GF-D8 (cell line): ENCODE measurements around the gene SMARCC1.
A peak's percentile ranks its signal among the peaks of the same experiment; 100 is the strongest.

Experiments
- DNase-seq: peaks from one replicate; lab custom pipeline; 2025; lab: John Stamatoyannopoulos, UW

SMARCC1 gene

GRCh38 chr3:47781685-47782445 is at the start of gene SMARCC1:
TSS of gene SMARCC1 (minus strand) at chr3:47781893. CDS start at chr3:47781797, 96 bp downstream.
- peak; percentile 91 for DNase-seq

- peak; percentile 9 for DNase-seq
Observed at GRCh38 chr3:47829482-47829881, 47.8 kb upstream of the SMARCC1 start.

GRCh38 chr3:47825590-47825989 is 43.9 kb upstream of the SMARCC1 start:
- DNase-seq: no peak

GRCh38 chr3:47824541-47825473 is 43.1 kb upstream of the SMARCC1 start:
- DNase-seq: peak; percentile 53

- no peak for DNase-seq
Observed at GRCh38 chr3:47817609-47818008, 35.9 kb upstream of the SMARCC1 start.

- DNase-seq: no peak
Observed at GRCh38 chr3:47813551-47814177, 32.0 kb upstream of the SMARCC1 start.

GRCh38 chr3:47804577-47804976 is 22.9 kb upstream of the SMARCC1 start:
- no peak for DNase-seq

GRCh38 chr3:47803480-47804025 is 21.9 kb upstream of the SMARCC1 start:
- peak; percentile 47 for DNase-seq

- peak; percentile 51 for DNase-seq
Observed at GRCh38 chr3:47802734-47803479, 21.2 kb upstream of the SMARCC1 start, which contains the start of gene DHX30. TSS of gene DHX30 (plus strand) at chr3:47803138. CDS start at chr3:47810684, 7,546 bp downstream.

- DNase-seq: no peak
Observed at GRCh38 chr3:47799733-47800132, 18.0 kb upstream of the SMARCC1 start.

GRCh38 chr3:47794544-47794943 is 12.9 kb upstream of the SMARCC1 start:
- DNase-seq: no peak

GRCh38 chr3:47792699-47793098 is 11.0 kb upstream of the SMARCC1 start:
- DNase-seq: no peak

- DNase-seq: no peak
Observed at GRCh38 chr3:47791193-47791855, 9.6 kb upstream of the SMARCC1 start.

GRCh38 chr3:47783673-47784072 is 2.0 kb upstream of the SMARCC1 start:
- DNase-seq: no peak

- no peak for DNase-seq
Observed at GRCh38 chr3:47782446-47783308, 984 bp upstream of the SMARCC1 start.

GRCh38 chr3:47780741-47781684 is 680 bp downstream of the SMARCC1 start:
- DNase-seq: peak; percentile 17

GRCh38 chr3:47778746-47779145 is 2.9 kb downstream of the SMARCC1 start:
- DNase-seq: no peak

- DNase-seq: no peak
Observed at GRCh38 chr3:47772788-47773187, 8.9 kb downstream of the SMARCC1 start.

- no peak for DNase-seq
Observed at GRCh38 chr3:47772047-47772446, 9.6 kb downstream of the SMARCC1 start.
